GM18517 (cell line): ENCODE measurements around the gene SUSD6.
"Not testable (repeated sequence)": the region's sequence is repeated elsewhere in the genome, so short reads cannot be mapped to it uniquely, and the experiment has no call there.

Source experiments
- ATAC-seq: cut with Tn5 transposase; IDR thresholded peaks from one replicate; pipeline ENCODE4 v1.9.1; 2021; ENCODE audit warnings: mild to moderate bottlenecking, moderate library complexity; ENCODE audit not compliant: unreplicated experiment

SUSD6 gene

GRCh38 chr14:69587389-69587788, 24.0 kb upstream of the SUSD6 start:
- no peak for ATAC-seq

- no peak for ATAC-seq
Measured at GRCh38 chr14:69591317-69591716, 20.1 kb upstream of the SUSD6 start.

GRCh38 chr14:69593018-69593677, 18.2 kb upstream of the SUSD6 start:
- no peak for ATAC-seq

- ATAC-seq: no peak
Measured at GRCh38 chr14:69594846-69595245, 16.6 kb upstream of the SUSD6 start.

- ATAC-seq: no peak
Measured at GRCh38 chr14:69595336-69595735, 16.1 kb upstream of the SUSD6 start.

- not testable (repeated sequence) for ATAC-seq
Measured at GRCh38 chr14:69599431-69599830, 12.0 kb upstream of the SUSD6 start.

- no peak for ATAC-seq
Measured at GRCh38 chr14:69600304-69600891, 11.0 kb upstream of the SUSD6 start.

- no peak for ATAC-seq
Measured at GRCh38 chr14:69605738-69606137, 5.7 kb upstream of the SUSD6 start.

- ATAC-seq: no peak
Measured at GRCh38 chr14:69606258-69607184, 4.9 kb upstream of the SUSD6 start.

- no peak for ATAC-seq
Measured at GRCh38 chr14:69610020-69610873, 1.1 kb upstream of the SUSD6 start.

- no peak for ATAC-seq
Measured at GRCh38 chr14:69610874-69611171, 573 bp upstream of the SUSD6 start.

- peak; percentile 1 for ATAC-seq
Measured at GRCh38 chr14:69612014-69612782, 802 bp downstream of the SUSD6 start.

- no peak for ATAC-seq
Measured at GRCh38 chr14:69612783-69613130, 1.4 kb downstream of the SUSD6 start.

- ATAC-seq: no peak
Measured at GRCh38 chr14:69613312-69614073, 2.1 kb downstream of the SUSD6 start.

GRCh38 chr14:69614592-69614991, 3.2 kb downstream of the SUSD6 start:
- no peak for ATAC-seq

GRCh38 chr14:69615121-69615495, 3.7 kb downstream of the SUSD6 start:
- no peak for ATAC-seq

GRCh38 chr14:69615496-69616407, 4.4 kb downstream of the SUSD6 start:
- ATAC-seq: peak; percentile 69

GRCh38 chr14:69616408-69616773, 5.0 kb downstream of the SUSD6 start:
- ATAC-seq: no peak

- no peak for ATAC-seq
Measured at GRCh38 chr14:69617796-69618195, 6.4 kb downstream of the SUSD6 start.
